HCEC 1CT (cell line): ENCODE measurements around the gene SERTAD2.
A peak's percentile ranks its signal among the peaks of the same experiment; 100 is the strongest.

Source experiments
- DNase-seq: peaks from one replicate; pipeline ENCODE4 v3.0.0-alpha.2; 2017

Gene SERTAD2

DNA sequence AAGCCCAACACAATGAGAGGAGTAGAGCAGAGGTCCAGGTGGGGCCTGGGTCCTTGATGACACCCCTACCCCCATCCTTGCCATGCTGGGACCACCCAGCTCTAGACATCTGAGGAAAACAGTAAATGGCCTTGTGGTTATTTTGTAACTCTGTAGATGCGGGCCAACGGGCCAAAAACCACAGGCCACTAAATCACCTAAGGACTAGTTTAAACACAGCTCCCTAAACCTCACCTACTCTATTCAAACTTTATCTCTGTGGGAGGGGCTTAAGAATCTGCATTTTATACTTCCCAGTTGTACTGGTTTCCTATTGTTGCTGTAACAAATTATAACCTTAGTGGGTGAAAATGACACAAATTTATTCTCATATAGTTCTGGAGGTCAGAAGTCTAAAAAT lies 19.0 kb upstream of the SERTAD2 start:
- DNase-seq, result no peak

DNA sequence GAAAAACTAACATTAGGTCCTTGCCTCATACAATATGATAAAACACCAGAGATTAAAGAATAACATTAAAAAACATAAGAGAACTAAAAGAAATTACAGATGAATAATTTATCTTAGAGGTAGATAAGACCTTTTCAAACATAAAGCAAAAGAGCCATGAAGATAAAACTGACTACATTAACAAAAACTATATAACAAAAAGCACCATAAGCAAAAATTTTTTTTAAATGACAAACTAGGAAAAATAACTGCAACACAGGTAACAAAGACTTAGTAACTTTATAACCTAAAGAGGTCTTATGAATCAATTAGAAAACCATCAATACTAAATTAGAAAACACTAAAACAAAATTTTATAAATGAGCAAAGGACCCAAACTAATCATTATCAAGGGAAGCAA lies 16.3 kb upstream of the SERTAD2 start:
- DNase-seq, result no peak

DNA sequence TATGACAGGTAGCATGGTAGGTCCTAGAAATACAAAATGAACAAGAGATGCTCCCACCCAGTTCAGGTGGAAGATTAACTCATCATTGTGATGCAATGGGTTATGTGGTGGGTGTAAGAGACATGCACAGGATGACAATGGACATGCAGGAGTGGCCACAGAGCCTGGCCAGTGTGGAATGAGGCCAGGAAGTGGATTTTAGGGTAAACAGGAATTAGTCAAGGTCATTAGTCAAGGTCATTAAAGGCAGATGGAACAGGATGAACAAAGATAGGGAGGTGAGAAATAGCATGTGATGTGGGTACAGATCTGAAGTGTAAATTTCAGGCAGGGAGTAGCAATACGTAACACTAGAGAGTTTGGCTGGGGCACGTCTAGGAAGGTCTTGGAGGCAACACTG lies 15.6 kb upstream of the SERTAD2 start:
- no peak for DNase-seq

DNA sequence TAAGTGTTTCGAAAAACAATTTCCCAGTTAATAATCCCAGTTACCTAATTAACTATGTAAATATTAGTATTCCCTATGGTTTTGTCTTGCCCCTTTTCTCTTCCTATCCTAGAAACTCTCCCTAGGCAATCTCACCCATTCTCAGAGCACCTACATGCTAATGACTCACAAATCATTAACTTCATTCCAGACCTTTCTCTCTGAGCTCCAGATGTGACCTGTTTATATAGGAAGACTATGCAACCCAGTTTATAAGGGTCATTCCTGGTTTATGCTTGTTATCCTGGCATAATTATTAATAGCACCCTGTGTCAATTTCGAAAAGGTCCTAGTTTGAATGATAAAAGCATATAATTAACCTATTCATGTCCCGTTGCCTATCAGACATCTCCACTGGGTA lies 14.8 kb upstream of the SERTAD2 start:
- DNase-seq, result no peak

DNA sequence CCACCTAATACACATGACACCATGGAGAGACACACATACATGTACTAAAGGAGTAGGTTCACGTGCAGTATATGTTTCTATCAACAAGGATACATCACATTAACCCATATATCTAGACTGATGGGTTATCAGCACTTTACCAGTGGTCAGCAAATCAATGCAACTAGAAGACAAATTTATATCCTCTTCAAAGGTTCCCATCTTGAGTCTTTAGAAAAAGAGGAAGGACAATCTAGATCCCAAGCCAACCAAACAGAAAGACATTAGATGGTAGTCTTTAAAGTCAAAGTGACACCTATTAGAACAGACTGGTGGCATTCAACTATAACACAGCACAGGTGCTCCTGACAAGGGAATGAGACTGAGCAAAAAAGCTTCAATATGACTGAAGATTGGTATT lies 13.8 kb upstream of the SERTAD2 start:
- DNase-seq, result no peak

DNA sequence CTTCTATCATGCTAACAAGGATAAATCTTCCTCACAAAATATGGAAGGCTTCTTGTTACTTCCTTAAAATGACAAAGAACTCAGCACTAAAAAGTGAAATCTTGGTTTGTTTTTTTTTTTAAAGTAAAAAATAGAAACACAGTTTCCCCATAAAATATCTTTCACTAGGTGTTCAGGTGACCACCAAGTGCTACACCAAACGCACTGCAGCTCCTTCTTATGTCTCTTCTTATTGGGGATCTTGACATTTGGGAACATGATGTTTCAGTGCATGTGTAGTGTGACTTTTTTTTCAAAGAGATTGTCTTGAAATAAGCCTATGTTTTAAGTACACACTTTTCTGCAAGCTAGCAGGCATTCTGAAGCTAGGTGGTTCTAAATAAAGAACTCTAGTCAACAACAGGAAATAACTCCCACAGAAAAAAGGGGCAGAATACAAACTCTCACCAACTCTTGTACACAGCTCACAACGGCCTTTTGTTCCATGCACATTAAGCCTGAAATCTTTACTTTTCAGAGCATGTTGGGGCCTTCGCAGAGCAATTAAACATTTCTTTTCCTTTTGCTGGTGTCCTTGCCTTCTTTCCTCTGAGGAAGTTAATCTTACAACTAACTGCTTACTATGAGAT lies 13.2 kb upstream of the SERTAD2 start:
- no peak for DNase-seq

DNA sequence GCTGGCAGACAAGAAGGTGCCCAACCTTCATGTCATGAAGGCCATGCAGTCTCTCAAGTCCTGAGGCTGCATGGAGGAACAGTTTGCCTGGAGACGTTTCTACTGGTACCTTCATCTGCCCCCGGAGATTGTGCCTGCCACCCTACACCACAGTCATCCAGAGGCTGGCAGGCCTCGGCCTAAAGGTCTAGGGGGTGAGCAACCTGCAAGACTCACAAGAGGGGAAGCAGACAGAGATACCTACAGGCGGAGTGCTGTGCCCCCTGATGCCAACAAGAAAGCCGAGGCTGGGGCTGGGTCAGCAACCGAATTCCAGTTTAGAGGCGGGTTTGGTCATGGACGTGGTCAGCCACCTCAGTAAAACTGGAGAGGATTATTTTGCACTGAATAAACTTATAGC lies 12.0 kb upstream of the SERTAD2 start:
- no peak for DNase-seq

DNA sequence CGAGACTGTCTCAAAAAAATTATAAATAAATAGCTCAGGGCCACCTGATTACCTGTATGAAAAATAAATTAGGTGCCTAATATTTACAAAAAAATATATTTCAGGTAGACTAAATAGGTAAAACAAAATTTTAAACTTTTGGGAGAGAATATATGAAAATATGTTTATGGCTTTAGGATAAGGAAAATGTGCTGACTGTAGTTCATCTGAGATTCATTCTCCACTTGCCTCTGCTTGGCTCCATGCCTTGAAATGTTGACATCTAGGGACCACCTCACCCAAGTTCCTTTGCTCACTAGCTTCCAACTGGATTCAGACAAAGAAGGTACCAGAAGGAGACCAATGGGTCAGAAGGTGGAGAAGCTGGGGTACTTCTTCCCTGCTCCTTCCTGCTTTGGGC lies 9.7 kb upstream of the SERTAD2 start:
- DNase-seq, result no peak

DNA sequence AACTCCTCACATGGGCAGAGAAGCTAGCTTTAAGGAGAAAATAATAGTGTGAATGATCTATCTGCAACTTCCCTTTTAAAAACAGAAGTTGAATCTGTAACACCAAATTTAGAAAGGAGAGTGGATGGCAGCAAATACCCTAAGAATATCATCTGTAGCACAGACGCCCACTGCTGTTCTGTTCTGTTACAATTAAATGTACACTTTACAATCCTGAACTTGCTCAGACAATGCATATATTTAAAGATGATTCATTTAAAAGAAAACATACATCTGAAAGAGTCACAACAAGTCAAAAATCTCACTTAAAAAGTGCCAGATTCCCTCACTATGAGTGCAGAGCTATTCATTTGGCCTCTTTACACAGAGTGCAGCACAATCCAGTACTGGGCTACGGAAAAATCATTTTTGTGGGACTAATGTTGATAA lies 8.0 kb upstream of the SERTAD2 start:
- peak; percentile 11 for DNase-seq

DNA sequence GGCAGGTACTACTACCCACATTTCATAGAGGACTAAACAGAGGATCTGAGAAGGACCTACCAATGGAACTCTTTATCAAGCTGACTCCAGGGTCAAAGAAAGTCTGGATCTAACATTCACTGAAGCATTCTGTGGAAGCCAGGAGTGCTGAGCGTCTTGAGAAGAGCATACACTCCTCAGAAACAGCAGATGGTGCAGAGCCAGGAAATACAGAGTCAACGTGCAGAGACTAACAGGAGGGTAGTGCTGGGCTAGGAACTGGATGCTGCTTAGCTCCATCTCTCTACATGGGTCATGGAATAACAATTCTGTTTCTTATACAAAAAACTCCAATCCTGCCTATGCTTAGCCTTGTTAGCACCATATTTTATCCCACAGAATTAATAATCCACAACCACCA lies 5.5 kb upstream of the SERTAD2 start:
- DNase-seq, result no peak

DNA sequence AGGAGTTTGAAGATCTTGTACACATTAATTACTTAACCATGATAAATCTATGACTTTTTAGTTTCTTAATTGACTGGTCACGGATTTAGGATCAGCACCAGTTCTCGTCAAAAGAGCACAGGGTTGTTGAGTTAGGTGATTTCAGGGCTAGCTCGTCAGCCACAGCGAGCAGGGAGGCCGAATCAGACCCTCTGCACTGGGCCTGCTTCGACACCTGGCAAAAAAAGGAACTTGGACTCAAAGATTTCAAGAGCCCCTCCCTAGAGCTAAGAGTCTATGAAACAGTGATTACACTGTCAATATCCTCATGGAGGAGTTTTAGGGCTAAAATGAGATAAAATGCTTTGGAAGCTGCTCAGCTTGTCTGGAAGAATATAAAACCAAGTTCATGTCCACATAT lies 4.6 kb upstream of the SERTAD2 start:
- DNase-seq, result no peak

DNA sequence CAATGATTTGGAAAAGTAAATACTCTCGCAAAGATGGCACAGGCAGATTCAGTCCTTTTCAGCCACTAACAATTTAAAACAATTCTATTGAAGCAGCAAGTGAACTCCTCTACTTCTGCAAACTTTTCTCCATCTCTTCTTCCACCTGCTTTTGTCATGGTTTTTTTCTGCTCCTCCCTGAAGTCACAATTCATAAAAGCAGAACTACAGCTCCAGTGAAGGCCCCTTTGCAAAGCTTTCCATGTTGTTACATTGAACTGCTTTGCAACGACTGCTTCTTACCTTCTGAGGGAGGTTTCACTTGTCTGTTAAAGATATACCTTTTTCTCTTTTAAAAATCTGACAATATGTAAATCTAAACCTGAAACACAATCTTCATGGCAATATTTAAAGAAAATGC lies 3.7 kb upstream of the SERTAD2 start:
- no peak for DNase-seq

DNA sequence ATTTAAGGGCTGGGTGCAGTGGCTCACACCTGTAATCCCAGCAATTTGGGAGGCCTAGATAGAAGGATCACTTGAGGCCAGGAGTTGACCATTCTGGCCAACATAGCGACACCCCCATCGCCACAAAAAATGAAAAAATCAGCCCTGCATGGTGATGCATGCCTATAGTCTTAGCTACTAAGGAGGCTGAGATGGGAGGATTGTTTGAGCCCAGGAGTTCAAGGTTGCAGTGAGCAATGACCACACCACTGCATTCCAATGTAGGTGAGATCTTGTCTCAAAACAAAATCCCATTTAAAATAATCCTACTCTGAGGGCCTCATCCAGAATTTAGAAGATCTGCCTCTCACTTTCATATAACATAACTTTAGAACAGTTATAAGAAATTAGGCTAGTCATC lies 2.7 kb upstream of the SERTAD2 start:
- DNase-seq, result no peak

DNA sequence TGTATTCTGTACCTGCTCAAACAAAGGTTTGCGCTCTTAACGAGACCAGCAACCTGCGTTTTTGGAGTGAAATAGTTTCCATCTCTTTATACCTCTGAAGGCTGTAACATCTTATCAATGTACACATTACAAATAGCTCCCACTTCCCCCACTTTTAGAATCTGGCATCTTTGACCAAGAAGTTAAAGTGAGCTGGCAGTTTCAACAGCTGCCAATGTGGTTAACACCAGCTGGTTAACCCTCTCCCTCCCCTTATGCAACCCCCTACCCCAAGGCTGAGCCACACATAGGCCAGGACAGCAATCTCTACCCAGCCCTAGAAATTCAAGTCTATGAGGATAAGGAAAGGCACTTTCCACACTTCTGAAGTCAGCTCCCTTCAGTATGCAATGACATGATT lies 2.2 kb upstream of the SERTAD2 start:
- no peak for DNase-seq

DNA sequence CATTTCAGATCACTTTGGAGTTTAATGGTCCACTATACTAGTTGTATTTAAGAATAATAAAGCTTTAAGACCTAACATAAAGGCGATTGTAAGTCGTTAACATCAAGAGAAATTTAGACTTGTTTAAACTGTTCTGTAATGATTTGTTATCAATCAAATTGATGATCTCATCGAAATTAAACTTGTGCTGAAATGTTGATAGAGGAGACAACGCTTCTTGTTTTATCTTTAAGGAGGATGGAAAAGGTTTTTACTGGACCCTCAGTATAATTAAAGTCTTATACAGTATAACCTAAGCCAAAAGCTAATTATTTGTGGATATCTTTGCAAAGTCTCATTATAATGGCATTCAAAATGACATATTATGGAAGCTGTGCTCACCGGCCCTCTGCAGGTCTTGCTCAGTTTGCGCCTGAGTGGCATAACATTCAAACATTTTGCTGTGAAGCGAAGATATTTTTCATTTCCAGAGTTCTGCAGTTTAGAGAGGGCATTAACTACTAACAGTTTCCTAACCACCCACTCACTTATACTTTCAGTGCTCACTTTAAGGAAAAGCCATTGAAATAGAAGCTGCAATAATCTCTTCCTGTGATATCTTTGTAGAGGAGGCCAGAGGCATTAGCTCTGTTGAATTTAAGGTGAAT lies 1.4 kb upstream of the SERTAD2 start:
- DNase-seq, result peak; percentile 36

DNA sequence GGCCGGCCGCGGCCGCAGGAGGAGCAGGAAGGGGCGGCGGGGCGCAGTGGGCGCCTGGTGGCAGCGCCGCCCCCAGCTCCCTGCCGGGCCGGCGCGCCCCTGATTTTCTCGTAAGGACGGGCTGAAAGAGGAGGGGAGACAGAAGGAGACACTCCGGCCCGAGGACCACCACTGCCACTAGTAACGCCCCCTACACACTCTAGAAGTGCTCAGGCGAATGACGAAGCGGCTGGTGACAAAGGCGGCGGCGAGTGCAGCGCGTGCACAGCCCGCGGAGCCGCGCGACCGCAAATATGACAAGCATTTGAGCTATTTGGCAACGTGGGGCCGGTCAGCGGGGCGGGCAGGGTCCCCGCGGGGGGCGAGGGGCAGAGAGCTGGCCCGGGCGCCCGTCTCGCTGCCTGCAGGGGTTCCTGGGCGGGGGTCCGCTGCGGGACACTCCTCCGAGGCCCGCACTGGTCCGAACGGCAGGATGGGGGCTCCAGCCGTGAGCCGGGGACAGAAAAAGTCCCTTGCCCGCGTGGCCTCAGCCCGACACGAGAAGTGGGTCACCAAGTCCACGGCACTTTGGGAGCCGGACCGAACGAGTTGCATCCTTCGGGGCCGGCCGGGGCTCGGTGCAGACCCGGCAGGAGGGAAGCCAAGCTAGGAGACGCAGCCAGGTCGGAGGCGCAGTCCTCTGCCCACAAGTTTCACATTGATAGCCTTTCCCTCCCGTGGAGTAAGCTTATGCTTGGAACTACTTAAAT lies 524 bp upstream of the SERTAD2 start:
- peak; percentile 85 for DNase-seq

DNA sequence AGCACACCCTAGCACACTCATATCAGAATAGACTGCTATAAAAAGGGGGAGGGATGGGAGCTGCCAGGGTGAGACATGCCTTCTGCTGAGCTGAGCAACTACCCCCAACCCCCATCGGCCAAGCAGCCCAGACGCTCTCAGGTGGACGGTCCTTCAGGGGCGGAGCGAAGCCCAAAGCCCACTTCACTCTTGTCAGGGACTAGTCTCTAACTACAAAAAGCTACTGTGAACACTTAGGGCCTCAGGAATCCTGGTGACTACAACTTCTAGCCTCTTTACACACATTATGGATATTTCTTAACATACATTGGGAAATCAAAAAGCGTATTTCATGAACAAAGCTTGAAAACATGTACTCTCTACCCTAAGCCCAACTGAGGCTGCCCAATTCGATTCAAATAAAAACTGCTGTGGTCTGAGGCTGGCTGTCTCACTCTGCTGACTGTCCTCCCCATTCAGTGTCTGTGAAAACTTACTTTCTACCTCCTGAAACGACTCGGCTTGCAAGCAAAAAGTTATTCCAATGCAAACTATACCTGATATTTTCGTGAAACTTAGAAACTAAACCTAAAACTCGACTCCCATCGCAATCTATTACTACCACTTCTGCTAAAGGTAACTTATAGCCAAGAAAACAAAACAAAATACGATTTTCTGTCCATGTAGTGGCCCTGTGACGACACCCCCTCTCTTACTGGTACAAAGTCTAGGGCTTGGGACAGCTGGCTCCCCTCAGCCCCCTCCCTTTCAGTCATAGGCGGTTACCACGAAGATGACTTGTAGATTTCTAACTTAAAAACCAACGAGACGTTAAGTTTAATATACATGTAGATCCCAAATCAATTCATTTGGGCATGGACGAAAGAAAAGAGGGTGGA lies 1.2 kb downstream of the SERTAD2 start:
- DNase-seq, result peak; percentile 82

DNA sequence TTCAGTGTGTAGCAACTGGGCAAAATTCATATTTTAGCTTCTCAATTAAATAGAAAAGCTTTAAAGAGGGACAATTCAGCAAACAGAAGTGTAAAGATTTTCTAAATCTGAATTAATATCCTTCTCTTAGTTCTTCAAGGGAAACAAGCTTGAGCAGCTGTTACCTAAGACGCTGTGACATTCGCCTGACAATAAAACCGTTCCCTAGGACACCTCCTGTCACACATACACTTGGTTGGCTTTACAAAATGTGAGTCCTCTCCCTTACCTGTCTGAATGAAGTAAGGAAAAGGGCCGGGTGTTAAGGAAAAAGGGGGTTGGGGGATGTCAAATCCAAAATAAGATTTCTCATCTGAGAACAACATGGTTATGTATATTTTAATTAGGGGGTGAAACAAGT lies 2.1 kb downstream of the SERTAD2 start:
- no peak for DNase-seq

DNA sequence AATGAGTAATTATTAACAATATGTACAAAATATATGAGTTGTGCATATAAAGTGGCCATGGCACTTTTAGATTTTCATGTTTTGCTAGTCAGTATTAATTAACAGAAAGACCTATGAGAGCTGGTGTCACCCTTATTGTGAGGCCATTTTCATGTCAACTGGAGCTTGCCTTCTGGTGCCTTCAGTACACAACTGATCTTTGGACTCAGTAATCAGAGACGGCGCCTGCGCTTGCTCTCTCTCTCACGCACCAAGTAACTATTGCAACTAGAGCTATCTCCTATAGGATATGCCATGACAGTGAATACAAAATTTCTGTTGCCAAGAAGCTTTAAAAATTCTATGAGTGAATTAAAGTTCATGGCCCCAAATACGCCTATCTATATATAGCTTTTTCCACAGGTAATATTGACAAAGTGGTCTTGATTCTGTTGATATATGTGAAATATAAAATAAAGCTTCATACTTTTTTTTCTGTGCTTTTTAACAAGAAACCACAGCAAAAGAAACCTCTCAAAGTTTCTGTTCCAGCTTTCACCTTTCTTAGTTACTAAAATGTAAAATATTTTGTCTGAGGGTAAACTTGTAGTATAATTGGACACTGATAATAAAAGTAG lies 2.9 kb downstream of the SERTAD2 start:
- no peak for DNase-seq

DNA sequence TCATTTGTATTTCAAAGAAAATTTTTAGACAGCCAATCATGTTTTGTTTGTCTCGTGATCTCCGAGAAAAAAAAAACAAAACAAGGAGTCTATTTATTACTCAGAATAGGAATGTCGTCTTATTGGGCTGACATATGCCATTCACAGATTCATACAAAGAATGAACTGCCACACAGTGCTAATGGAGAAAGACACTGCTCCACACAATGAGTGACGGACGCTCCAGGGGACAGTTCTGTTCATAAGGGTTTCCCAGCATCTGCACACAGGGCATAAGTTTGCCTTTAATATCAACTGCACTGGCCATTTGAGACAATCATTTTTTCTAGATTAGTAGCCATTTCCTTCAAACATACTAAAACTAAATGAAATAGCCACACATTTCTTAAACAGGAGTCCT lies 3.4 kb downstream of the SERTAD2 start:
- no peak for DNase-seq

DNA sequence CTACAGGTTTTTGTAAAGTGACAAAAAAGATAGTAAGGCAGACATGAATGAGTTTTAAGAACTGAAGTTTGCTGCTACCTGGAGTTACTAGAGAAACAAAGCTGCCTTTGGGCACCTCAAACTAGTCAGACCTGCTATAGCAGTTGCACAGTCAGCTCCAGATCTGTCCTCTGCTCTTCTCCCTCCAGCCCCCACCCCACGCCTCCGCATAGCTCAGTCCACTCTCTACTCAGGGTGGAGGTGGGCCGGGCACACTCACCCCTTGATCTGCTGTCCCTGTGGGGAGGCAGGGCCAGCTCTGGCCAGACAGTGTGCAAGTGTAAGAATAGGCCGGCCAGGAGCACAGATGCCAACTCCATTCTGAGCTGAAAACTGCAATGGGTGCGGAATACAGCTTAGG lies 4.1 kb downstream of the SERTAD2 start:
- no peak for DNase-seq

DNA sequence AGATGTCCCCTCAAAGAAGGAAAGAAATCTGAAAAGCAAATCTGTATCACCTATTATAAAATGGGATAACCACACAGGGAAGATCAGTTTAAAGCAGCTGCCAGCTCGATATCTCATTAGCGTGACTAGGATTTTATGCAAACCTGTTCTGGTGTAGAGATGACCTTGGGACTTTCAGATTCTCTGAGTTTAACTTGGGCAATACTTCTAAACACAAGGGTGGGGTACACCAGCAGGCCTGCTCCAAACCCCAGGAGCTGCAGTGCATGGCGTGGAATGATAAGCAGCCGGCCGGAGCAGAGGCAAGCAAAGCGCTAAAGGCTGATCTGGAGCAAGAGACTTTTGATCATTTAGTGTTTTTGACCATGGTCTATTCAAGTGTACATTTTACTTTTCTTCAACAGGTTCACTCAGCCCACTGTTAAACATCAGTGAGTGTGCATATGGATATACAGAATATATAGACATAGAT lies 4.7 kb downstream of the SERTAD2 start:
- DNase-seq, result no peak
